MCF 10A (cell line): Measurements from ENCODE around the gene NSUN6. TPM values are rescaled to one million over a fixed set of nuclear protein-coding genes. Genes with fewer than 3 reads are reported as not detected.

Source experiments
- Bru-seq: library from RNA; stranded (reverse); fragments of 400-500 nt; gene quantifications from one replicate; lab custom pipeline; 2021; lab: Mats Ljungman, UMichigan
- BruChase-seq, 2 experiments: library from RNA; stranded (reverse); fragments of 400-500 nt; gene quantifications; one replicate each; lab custom pipeline; 2021; lab: Mats Ljungman, UMichigan
- BruUV-seq: library from RNA; stranded (reverse); fragments of 400-500 nt; replicated peaks from 2 replicates; lab custom pipeline; 2021; lab: Mats Ljungman, UMichigan
- CTCF ChIA-PET: fragments of 300-600 bp; sonication (Branson Sonifier 250); formaldehyde crosslinking; extraction: SDS; loops from one replicate; lab custom pipeline; 2021; ENCODE audit warnings: antibody characterized with exemption, inconsistent platforms; lab: Yijun Ruan, JAX
- POLR2A ChIA-PET: fragments of 300-600, 350-650 bp; sonication (Branson Sonifier 250); formaldehyde crosslinking; extraction: SDS; loops from one replicate; lab custom pipeline; 2020; ENCODE audit warnings: antibody characterized with exemption, inconsistent platforms; lab: Yijun Ruan, JAX
- DNase-seq: peaks from one replicate; pipeline ENCODE4 v3.0.0-alpha.2; 2018; ENCODE audit not compliant: unreplicated experiment
- H3K27ac Mint-ChIP-seq: one replicate; pipeline ENCODE4 v1.8.0; 2022; ENCODE audit warnings: mild to moderate bottlenecking, low read depth, mixed read lengths; ENCODE audit not compliant: unreplicated experiment
- H3K27me3 Mint-ChIP-seq: one replicate; pipeline ENCODE4 v1.8.0; 2022; ENCODE audit warnings: mixed read lengths; ENCODE audit not compliant: insufficient read depth, unreplicated experiment
- H3K36me3 Mint-ChIP-seq: one replicate; pipeline ENCODE4 v1.8.0; 2022; ENCODE audit warnings: mild to moderate bottlenecking, moderate library complexity, mixed read lengths; ENCODE audit not compliant: insufficient read depth, unreplicated experiment
- H3K4me1 Mint-ChIP-seq: one replicate; pipeline ENCODE4 v1.8.0; 2022; ENCODE audit warnings: mixed read lengths; ENCODE audit not compliant: insufficient read depth, unreplicated experiment
- H3K4me3 Mint-ChIP-seq: one replicate; pipeline ENCODE4 v1.8.0; 2022; ENCODE audit warnings: mild to moderate bottlenecking, moderate library complexity, mixed read lengths; ENCODE audit not compliant: unreplicated experiment
- H3K9me3 Mint-ChIP-seq: one replicate; pipeline ENCODE4 v1.8.0; 2022; ENCODE audit warnings: mixed read lengths; ENCODE audit not compliant: unreplicated experiment
- intact Hi-C: fragments of 100-400 bp; cut with micrococcal nuclease; formaldehyde crosslinking; loops from 2 replicates; pipeline ENCODE4 v1.14.1; 2022
- long read RNA-seq: library from polyadenylated mRNA; stranded (forward); transcript quantifications from one replicate; pipeline ENCODE4 v2.0.0, GENCODE V29; 2022
- total RNA-seq: library from RNA; stranded (reverse); gene quantifications from 2 replicates; pipeline ENCODE4 v1.2.3, GENCODE V29; 2022
- TF ChIP-seq, protein P1 (sequence below): fragments of 200-600 bp; IDR thresholded peaks from one replicate; pipeline ENCODE4 v1.8.0; 2022; ENCODE audit warnings: antibody characterized with exemption, mild to moderate bottlenecking; ENCODE audit not compliant: unreplicated experiment

NSUN6 gene
- total RNA-seq (16.0 and 16.2 TPM in 2 replicates), Bru-seq, nascent RNA (percentile 63 among the genes with signal in this experiment), BruChase-seq, experiment 1, labeled RNA remaining after a 6-hour chase (percentile 66 among the genes with signal in this experiment), BruChase-seq, experiment 2, labeled RNA remaining after a 2-hour chase (percentile 66 among the genes with signal in this experiment)
- long read RNA-seq, transcript NSUN6-201 (11 exons, 2,201 nt), result major isoform, 9 of 30 reads
- long read RNA-seq, partial matches to known transcripts, result 6 of 30 reads
- long read RNA-seq, other reads (novel, unspliced or antisense), result 14 of 30 reads

- no peaks in the 10 kb centered on the region for H3K9me3 Mint-ChIP-seq
- DNase-seq, result peak; percentile 85
- H3K4me1 Mint-ChIP-seq, result peaks cover 9% of the 10 kb centered on the region
- H3K4me3 Mint-ChIP-seq, result peak within 1 kb of the TSS; percentile 94
- no peaks in the 10 kb centered on the region for H3K27me3 Mint-ChIP-seq
- TF ChIP-seq, protein P1, sequence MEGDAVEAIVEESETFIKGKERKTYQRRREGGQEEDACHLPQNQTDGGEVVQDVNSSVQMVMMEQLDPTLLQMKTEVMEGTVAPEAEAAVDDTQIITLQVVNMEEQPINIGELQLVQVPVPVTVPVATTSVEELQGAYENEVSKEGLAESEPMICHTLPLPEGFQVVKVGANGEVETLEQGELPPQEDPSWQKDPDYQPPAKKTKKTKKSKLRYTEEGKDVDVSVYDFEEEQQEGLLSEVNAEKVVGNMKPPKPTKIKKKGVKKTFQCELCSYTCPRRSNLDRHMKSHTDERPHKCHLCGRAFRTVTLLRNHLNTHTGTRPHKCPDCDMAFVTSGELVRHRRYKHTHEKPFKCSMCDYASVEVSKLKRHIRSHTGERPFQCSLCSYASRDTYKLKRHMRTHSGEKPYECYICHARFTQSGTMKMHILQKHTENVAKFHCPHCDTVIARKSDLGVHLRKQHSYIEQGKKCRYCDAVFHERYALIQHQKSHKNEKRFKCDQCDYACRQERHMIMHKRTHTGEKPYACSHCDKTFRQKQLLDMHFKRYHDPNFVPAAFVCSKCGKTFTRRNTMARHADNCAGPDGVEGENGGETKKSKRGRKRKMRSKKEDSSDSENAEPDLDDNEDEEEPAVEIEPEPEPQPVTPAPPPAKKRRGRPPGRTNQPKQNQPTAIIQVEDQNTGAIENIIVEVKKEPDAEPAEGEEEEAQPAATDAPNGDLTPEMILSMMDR, result no peak
- no TSS peak for BruUV-seq
- POLR2A ChIA-PET, result interaction anchor here (0.7 to 3.4 kb wide), 9 partner anchors 8 to 435 kb away, joined by 3 to 25 read pairs (median 4); partner anchors contain the start of gene ARL5B
- CTCF ChIA-PET, result no interaction called here
- intact Hi-C loops, result loop anchor here (2.0 kb wide), 1 partner anchor 45 kb away; no protein-coding TSS in a partner anchor
- H3K27ac Mint-ChIP-seq, result peak within 1 kb of the TSS; percentile 94
- peaks cover 11% of the 10 kb centered on the region for H3K36me3 Mint-ChIP-seq
These were observed at the start of gene NSUN6 for GRCh38 chr10:18651324-18652007. Gene NSUN6, minus strand, starts transcription at chr10:18651587. Its CDS starts 384 bp downstream, at chr10:18651203.

- no peaks in the 10 kb centered on the region for H3K36me3 Mint-ChIP-seq
- POLR2A ChIA-PET, result interaction anchor here (0.7 kb wide), 1 partner anchor 439 kb away, joined by 3 read pairs; no protein-coding TSS in a partner anchor
- CTCF ChIA-PET, result interaction anchor here (0.5 to 1.2 kb wide), 5 partner anchors 8 to 851 kb away, joined by 3 read pairs; no protein-coding TSS in a partner anchor
- no peaks in the 10 kb centered on the region for H3K27me3 Mint-ChIP-seq
- H3K27ac Mint-ChIP-seq, result no peak overlapping the region
- no peak overlapping the region for H3K4me3 Mint-ChIP-seq
- BruUV-seq, result no TSS peak
- no peaks in the 10 kb centered on the region for H3K9me3 Mint-ChIP-seq
- TF ChIP-seq, protein P1, result no peak
- intact Hi-C loops, result no loop called here
- no peaks in the 10 kb centered on the region for H3K4me1 Mint-ChIP-seq
- no peak for DNase-seq
These were observed 48.8 kb upstream of the NSUN6 start for GRCh38 chr10:18699849-18700840.

- Mint-ChIP-seq H3K4me1 (no peaks in the 10 kb centered on the region), H3K4me3 (no peak overlapping the region), H3K27ac (no peak overlapping the region), H3K36me3 (no peaks in the 10 kb centered on the region), H3K9me3 (no peaks in the 10 kb centered on the region), H3K27me3 (no peaks in the 10 kb centered on the region)
- intact Hi-C loops, result no loop called here
- ChIA-PET POLR2A (no interaction called here), CTCF (interaction anchor here (0.6 to 1.0 kb wide), 2 partner anchors 25 to 617 kb away, joined by 3 to 7 read pairs; no protein-coding TSS in a partner anchor)
- TF ChIP-seq, protein P1, result no peak
- BruUV-seq, result no TSS peak
- DNase-seq, result no peak
These were observed 39.2 kb upstream of the NSUN6 start for GRCh38 chr10:18690541-18690940.
